SW 1271 (cell line): Measurements from ENCODE around the gene INVS.

ENCODE experiments used
- DNase-seq, 2 experiments: peaks; one replicate each; lab custom pipeline; 2025; lab: John Stamatoyannopoulos, UW

INVS gene

DNA sequence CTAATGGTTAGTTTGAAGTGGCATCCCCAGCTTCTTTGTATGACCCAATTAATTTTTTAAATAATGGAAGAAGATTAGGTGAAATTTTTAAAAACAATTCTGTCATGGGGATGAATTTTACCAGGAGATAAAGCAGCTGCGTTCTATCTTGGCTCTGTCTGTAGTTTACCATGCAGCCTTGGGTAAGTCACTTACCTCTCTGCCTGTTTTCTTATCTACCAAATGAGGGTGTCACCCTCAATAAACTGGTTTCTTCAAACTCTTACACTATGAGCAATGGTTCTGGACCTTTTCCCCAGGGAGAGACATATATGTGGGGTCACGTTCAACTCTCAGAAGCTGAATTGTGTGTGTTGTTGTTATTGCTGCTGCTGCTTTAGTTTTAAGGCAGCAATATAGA lies 182.0 kb downstream of the INVS start:
- DNase-seq, result no peak

GRCh38 chr9:100281676-100282387 lies 182.8 kb downstream of the INVS start:
- DNase-seq, result no peak

GRCh38 chr9:100282388-100282719 lies 183.3 kb downstream of the INVS start:
- no peak for DNase-seq

DNA sequence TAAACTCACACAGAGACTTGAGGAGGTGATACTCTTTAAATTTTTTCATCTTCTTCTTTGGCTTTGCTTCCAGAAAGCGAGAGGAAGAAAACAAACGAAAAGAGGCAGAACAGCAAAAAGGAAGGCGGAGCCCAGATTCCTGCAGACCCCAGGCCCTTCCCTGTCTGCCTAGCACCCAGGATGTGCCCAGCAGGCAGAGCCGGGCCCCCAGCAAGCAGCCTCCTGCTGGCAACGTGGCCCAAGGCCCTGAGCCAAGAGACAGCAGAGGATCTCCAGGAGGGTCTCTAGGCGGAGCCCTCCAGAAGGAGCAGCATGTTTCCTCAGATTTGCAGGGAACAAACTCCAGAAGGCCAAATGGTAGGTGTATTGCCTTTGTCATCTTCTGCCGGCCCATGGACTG lies 185.2 kb downstream of the INVS start:
- DNase-seq, result no peak

DNA sequence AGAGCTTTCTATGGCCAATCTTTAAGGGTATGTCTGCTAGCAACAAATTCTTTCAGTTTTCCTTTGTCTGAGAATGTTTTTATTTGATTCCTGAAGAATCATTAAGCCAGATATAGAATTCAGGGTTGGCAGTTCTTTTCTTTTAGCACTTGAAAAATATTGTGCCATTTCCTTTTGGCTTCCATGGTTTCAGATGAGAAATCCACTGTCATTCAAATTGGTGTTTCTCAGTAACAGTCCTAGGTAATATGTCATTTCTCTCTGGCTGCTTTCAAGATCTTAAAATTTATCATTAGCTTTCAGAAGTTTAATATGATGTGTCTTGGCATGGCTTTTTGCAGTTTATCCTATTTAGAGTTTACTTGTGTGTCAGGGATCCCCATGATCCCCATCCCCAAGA lies 186.0 kb downstream of the INVS start:
- no peak for DNase-seq

GRCh38 chr9:100285601-100286000 lies 186.6 kb downstream of the INVS start:
- no peak for DNase-seq

GRCh38 chr9:100286257-100286656 lies 187.2 kb downstream of the INVS start:
- no peak for DNase-seq

DNA sequence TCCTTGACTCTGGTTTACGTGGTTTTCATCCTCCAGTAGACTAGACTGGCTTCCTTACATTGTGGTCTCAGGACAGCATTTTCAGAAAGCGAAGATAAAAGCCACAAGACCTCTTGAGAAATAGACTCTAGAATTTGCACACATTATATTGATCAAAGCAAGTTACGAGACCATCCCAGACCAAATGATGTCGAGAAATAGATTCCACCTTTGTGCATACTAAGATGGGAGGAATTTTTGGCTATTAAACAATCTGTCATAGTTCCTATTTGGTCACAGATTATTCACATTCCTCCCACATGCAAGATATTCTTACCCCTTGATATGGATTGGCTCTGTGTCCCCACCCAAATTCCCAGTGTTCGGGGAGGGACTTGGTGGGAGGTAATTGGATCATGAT lies 188.1 kb downstream of the INVS start:
- no peak for DNase-seq

- no peak for DNase-seq
These were observed 191.7 kb downstream of the INVS start for GRCh38 chr9:100290714-100291113.

GRCh38 chr9:100292414-100292813 lies 193.4 kb downstream of the INVS start:
- no peak for DNase-seq

- no peak for DNase-seq
These were observed 195.3 kb downstream of the INVS start for GRCh38 chr9:100294341-100294740.

- no peak for DNase-seq
These were observed 195.8 kb downstream of the INVS start for GRCh38 chr9:100294806-100295205.

DNA sequence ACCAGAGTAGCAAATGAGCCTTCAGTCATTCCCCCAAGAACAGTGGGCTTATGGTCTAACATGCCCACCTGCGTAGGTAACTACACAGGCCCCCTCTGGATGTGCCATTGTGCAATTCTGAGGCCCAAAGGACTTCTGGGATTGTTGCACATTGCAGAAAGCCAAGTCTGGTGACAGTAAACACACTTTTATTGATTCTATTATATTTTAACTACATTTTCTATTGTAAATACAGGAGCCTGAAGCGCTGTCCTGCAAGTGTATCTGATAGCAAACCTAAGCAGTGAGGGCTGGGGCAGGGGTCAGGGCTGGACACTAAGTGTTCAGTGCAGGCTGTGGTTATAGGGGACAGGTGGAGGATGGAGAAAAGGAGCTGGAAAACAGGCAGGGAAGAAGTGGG lies 196.2 kb downstream of the INVS start:
- DNase-seq, result no peak

DNA sequence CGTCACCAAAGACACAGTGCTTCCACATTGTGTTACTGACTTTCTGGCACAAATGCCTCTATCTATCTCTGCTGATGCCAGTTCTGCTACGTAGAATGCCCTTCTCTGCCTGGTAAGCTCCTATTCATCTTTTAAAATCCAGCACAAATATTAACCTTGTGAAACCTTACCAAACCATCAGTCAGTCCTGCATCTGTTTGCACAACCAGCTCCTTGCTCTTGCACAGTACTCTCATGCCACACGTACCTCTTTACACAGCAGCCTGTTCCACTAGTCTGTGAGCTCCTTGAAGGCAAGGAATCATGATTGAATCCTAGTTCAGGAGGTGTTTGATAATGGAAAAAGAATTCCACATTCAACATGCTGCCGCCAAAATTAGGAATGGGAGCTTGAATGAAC lies 197.4 kb downstream of the INVS start:
- DNase-seq, result no peak

- no peak for DNase-seq
These were observed 199.3 kb downstream of the INVS start for GRCh38 chr9:100298378-100298777.

- DNase-seq, result no peak
These were observed 204.7 kb downstream of the INVS start for GRCh38 chr9:100303747-100304146.

- DNase-seq, result no peak
These were observed 207.2 kb downstream of the INVS start for GRCh38 chr9:100306283-100306682.

- DNase-seq, result no peak
These were observed 208.0 kb downstream of the INVS start for GRCh38 chr9:100307080-100307479.

DNA sequence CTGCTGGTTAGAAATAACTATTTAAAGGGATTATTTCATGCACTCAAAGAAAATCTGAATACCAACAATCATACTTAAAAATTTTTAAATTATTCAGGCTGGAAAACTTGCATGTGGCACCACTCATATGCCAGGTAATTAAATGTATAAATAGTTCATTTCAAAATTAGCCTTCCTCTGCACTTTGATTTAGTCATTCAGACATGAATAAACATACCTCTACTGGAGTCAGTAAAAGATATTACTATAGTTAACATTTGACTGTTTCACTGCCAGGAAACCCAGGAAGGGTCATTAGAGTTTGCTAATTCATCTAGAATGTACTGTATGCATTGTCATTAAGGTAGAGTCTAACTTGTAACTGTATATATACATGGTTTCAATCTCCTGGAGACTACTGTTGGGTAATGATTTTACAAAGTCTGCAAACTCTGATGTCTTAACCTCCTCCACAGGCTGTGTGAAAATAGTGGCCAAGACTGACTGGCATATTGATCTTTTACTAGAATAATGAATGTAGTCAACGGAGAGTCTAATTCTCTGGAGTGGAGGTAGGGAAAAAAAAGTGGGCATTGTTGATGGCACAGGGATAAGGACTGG lies 210.0 kb downstream of the INVS start:
- DNase-seq, result no peak

DNA sequence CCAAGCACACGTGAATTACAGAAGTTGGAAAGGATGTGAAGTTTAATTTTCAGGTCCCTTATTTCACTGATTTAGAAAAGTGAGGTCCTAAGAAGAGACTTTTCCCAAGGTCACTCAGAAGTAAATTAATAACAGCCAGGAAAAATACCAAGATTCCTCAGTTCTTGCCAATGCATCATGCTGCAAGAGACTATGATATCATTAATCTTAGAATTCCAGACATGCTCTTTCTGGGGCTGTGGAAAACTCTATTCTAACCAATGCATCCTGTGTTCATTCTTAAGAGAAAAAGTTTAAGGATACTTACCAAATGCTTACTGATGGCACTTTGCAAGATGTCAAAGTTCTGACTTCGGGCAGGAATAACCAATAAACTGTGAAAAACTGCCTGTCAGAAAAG lies 210.9 kb downstream of the INVS start:
- DNase-seq, result no peak

- DNase-seq, result no peak
These were observed 216.5 kb downstream of the INVS start for GRCh38 chr9:100315561-100315960.

DNA sequence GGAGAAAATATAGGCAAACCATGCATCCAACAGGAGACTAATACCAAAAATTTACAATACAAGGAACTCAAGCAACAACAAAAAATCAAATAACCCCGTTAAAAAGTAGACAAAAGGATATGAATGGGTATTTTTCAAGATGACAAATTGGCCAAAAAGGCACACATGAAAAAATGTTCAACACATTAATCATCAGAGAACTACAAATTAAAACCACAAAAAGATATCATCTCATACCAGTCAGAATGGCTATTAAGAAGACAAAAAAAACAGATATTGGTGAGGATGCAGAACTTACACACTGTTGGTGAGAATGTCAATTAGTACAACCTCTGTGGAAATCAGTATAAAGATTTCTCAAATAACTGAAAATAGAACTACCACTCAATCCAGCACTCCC lies 218.7 kb downstream of the INVS start:
- peak in 1 of 2 experiments; percentile 19 for DNase-seq

DNA sequence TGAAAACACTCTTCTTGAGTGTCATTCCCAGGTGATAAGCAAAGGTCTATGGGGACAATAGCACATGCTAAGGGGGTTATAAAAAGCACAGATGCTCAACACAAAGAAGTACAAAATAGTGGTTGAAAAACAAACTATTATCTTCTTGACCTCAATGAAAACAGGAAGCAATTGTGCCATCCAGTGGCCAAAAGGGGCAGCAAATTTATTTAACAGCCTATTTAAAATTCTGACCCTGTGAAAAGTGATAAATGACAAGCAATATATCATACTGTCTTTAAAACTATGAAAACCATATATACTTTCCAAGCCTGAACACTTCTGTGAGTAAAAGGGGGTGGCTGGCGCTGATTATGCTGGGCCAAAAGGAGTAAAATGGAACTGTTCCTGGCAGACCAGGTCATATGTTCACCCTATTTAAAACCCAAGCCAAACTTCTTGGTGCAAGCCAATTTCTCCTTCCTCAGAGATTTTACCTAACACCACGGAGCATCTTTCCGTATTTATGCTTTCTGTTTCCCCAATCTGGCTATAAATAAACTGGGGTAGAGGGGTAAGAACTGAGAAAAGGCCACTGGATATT lies 224.0 kb downstream of the INVS start:
- peak; percentile 16 to 37 for DNase-seq
